ENCODE results near the gene KIAA1191. TPM values are rescaled to one million over a fixed set of nuclear protein-coding genes. Genes with fewer than 3 reads are reported as not detected.

KIAA1191 gene
- total and polyA plus RNA-seq, 2 of the 4 experiments (the other 2 are of a cell fraction) = 114 to 124 TPM

- peaks cover 47 to 59% of the 10 kb centered on the region in 2 experiments for H3K79me1 ChIP-seq (ENCODE audit: low read depth in 1 of 2, low read length in 2 of 2)
- no TSS peak for BruUV-seq (replicated peaks)
- no peak overlapping the region for H4K8ac ChIP-seq (ENCODE audit: low read depth in 2 of 2, low read length in 2 of 2)
- dilution Hi-C loops (cut with HindIII; ENCODE audit: low sequenced_read_pairs, unreplicated experiment) (no loop called here), intact Hi-C loops (cut with micrococcal nuclease) (no loop called here), in situ Hi-C loops (cut with MboI; ENCODE audit: low sequenced_read_pairs) (no loop called here)
- no peak overlapping the region for H3K4ac ChIP-seq (ENCODE audit: low read depth, low read length)
- H2AK5ac ChIP-seq (ENCODE audit: low read depth, low read length) = no peak overlapping the region
- H3K14ac ChIP-seq (replicated peaks; ENCODE audit: low read depth, low read length) = no peak overlapping the region
- peaks cover 64% of the 10 kb centered on the region for H3K36me3 ChIP-seq (ENCODE audit: control insufficient read depth, insufficient read depth, low read length)
- H3K4me3 ChIP-seq (ENCODE audit: insufficient read depth, low read depth, low read length) = no peak overlapping the region
- ChIA-PET POLR2A (ENCODE audit: unreplicated experiment) (no interaction called here), CTCF (interaction anchor here (0.7 kb wide), 1 partner anchor 10 kb away, joined by 4 read pairs; no protein-coding TSS in a partner anchor)
- no peak overlapping the region for H3K18ac ChIP-seq (ENCODE audit: low read depth, low read length)
- no peak for ATAC-seq (ENCODE audit: low read depth)
- H2BK120ac ChIP-seq (ENCODE audit: low read depth, low read length) = no peak overlapping the region
- H3K27ac ChIP-seq (ENCODE audit: insufficient read depth, low read length) = no peak overlapping the region
- no peak for TF ChIP-seq MXI1 (IDR thresholded peaks at IDR 0.05; ENCODE audit: borderline replicate concordance, low read depth, low read length)
- no peak for TF ChIP-seq MAFK (IDR thresholded peaks at IDR 0.05; ENCODE audit: low read depth, low read length)
- TF ChIP-seq, protein P1, sequence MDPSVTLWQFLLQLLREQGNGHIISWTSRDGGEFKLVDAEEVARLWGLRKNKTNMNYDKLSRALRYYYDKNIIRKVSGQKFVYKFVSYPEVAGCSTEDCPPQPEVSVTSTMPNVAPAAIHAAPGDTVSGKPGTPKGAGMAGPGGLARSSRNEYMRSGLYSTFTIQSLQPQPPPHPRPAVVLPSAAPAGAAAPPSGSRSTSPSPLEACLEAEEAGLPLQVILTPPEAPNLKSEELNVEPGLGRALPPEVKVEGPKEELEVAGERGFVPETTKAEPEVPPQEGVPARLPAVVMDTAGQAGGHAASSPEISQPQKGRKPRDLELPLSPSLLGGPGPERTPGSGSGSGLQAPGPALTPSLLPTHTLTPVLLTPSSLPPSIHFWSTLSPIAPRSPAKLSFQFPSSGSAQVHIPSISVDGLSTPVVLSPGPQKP (IDR thresholded peaks at IDR 0.05; ENCODE audit: borderline replicate concordance, low read depth, low read length) = no peak
- no peak for TF ChIP-seq RAD21 (IDR thresholded peaks at IDR 0.05; ENCODE audit: low read length)
- no peak for TF ChIP-seq SMC3 (IDR thresholded peaks at IDR 0.05; ENCODE audit: low read depth, low read length)
- TF ChIP-seq CEBPB (IDR thresholded peaks at IDR 0.05; ENCODE audit: low read depth, low read length) = no peak
- TF ChIP-seq, protein P2, sequence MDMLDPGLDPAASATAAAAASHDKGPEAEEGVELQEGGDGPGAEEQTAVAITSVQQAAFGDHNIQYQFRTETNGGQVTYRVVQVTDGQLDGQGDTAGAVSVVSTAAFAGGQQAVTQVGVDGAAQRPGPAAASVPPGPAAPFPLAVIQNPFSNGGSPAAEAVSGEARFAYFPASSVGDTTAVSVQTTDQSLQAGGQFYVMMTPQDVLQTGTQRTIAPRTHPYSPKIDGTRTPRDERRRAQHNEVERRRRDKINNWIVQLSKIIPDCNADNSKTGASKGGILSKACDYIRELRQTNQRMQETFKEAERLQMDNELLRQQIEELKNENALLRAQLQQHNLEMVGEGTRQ (IDR thresholded peaks at IDR 0.05; ENCODE audit: low read depth, low read length) = no peak
- TF ChIP-seq NFE2L2 (IDR thresholded peaks at IDR 0.05; ENCODE audit: low read depth, low read length) = no peak
- TF ChIP-seq, protein P3, sequence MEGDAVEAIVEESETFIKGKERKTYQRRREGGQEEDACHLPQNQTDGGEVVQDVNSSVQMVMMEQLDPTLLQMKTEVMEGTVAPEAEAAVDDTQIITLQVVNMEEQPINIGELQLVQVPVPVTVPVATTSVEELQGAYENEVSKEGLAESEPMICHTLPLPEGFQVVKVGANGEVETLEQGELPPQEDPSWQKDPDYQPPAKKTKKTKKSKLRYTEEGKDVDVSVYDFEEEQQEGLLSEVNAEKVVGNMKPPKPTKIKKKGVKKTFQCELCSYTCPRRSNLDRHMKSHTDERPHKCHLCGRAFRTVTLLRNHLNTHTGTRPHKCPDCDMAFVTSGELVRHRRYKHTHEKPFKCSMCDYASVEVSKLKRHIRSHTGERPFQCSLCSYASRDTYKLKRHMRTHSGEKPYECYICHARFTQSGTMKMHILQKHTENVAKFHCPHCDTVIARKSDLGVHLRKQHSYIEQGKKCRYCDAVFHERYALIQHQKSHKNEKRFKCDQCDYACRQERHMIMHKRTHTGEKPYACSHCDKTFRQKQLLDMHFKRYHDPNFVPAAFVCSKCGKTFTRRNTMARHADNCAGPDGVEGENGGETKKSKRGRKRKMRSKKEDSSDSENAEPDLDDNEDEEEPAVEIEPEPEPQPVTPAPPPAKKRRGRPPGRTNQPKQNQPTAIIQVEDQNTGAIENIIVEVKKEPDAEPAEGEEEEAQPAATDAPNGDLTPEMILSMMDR (conservative IDR thresholded peaks at IDR 0.05; ENCODE audit: low read depth, low read length) = no peak
- no peak for TF ChIP-seq RFX5 (IDR thresholded peaks at IDR 0.05; ENCODE audit: low read depth, low read length)
- TF ChIP-seq RCOR1 (IDR thresholded peaks at IDR 0.05; ENCODE audit: insufficient replicate concordance, low read length) = no peak
- TF ChIP-seq BHLHE40 (IDR thresholded peaks at IDR 0.05; ENCODE audit: low read depth, low read length) = no peak
- WGBS, 2 experiments (ENCODE audit: extremely low coverage in 2 of 2, insufficient read length in 1 of 2) = 88% methylated on average over 1 of the region's 4 CpGs; no CpG with 5 or more reads in 1 of the 2 experiments
- no peak overlapping the region for H2BK15ac ChIP-seq (ENCODE audit: low read depth, low read length)
- no peak overlapping the region for H4K91ac ChIP-seq (ENCODE audit: insufficient read depth, low read depth, low read length)
- no peak overlapping the region for H2BK5ac ChIP-seq (ENCODE audit: low read depth, low read length, poor library complexity, severe bottlenecking)
- H3K56ac ChIP-seq (ENCODE audit: extremely low read depth, insufficient read depth, low read length) = no peak overlapping the region
- H4K20me1 ChIP-seq (ENCODE audit: insufficient read depth, low read length) = peaks cover 50% of the 10 kb centered on the region
- H3K23ac ChIP-seq (ENCODE audit: low read depth, low read length) = no peak overlapping the region
- no peak overlapping the region for H3K4me2 ChIP-seq (ENCODE audit: low read depth, low read length)
- H3K27me3 ChIP-seq (ENCODE audit: control insufficient read depth, insufficient read depth, low read length) = no peaks in the 10 kb centered on the region
- H2AFZ ChIP-seq (replicated peaks; ENCODE audit: low read length, poor library complexity) = no peak overlapping the region
- no peak overlapping the region for H4K5ac ChIP-seq (ENCODE audit: low read depth, low read length)
- no peak overlapping the region for H2BK20ac ChIP-seq (ENCODE audit: low read depth, low read length)
- no peaks in the 10 kb centered on the region for H3K9me3 ChIP-seq (ENCODE audit: control insufficient read depth, insufficient read depth, low read length)
- H3K9ac ChIP-seq (ENCODE audit: low read depth, low read length) = no peak overlapping the region
- no peak overlapping the region for H2AK9ac ChIP-seq (replicated peaks; ENCODE audit: low read depth, low read length, poor library complexity)
- peaks cover 15% of the 10 kb centered on the region for H3K9me1 ChIP-seq (ENCODE audit: insufficient read depth, low read length)
- DNase-seq = no peak
- 0 out of 2 replicates have a peak, but pooled peaks cover 2% of the 10 kb centered on the region for H3K4me1 ChIP-seq (ENCODE audit: control insufficient read depth, insufficient read depth, low read length)
These were observed 8.0 kb downstream of the KIAA1191 start for GRCh38 chr5:176353533-176353932.

Measured in IMR-90 (cell line).